NCI-H1105 (cell line): ENCODE data around the gene CYP26A1.
"Not testable (repeated sequence)": the region's sequence is repeated elsewhere in the genome, so short reads cannot be mapped to it uniquely, and the experiment has no call there.

Experiments used
- DNase-seq: peaks from one replicate; lab custom pipeline; 2025; lab: John Stamatoyannopoulos, UW

The CYP26A1 gene

GRCh38 chr10:93080350-93081046, 6.8 kb downstream of the CYP26A1 start:
- DNase-seq: no peak

- DNase-seq: no peak
These were observed 7.6 kb downstream of the CYP26A1 start for GRCh38 chr10:93081318-93081717.

- DNase-seq: no peak
These were observed 8.1 kb downstream of the CYP26A1 start for GRCh38 chr10:93081834-93082233.

- DNase-seq: no peak
These were observed 10.2 kb downstream of the CYP26A1 start for GRCh38 chr10:93083743-93084539.

GRCh38 chr10:93085272-93085859, 11.7 kb downstream of the CYP26A1 start:
- DNase-seq: no peak

- DNase-seq: no peak
These were observed 12.6 kb downstream of the CYP26A1 start for GRCh38 chr10:93086289-93086688.

- DNase-seq: no peak
These were observed 14.2 kb downstream of the CYP26A1 start for GRCh38 chr10:93087846-93088245.

GRCh38 chr10:93088466-93088865, 14.8 kb downstream of the CYP26A1 start:
- no peak for DNase-seq

GRCh38 chr10:93090619-93091018, 16.9 kb downstream of the CYP26A1 start:
- no peak for DNase-seq

- no peak for DNase-seq
These were observed 18.3 kb downstream of the CYP26A1 start for GRCh38 chr10:93091960-93092359.

- DNase-seq: no peak
These were observed 21.5 kb downstream of the CYP26A1 start for GRCh38 chr10:93095225-93095624.

- DNase-seq: no peak
These were observed 23.2 kb downstream of the CYP26A1 start for GRCh38 chr10:93096901-93097300.

- no peak for DNase-seq
These were observed 23.7 kb downstream of the CYP26A1 start for GRCh38 chr10:93097386-93097785.

GRCh38 chr10:93098816-93099215, 25.1 kb downstream of the CYP26A1 start:
- no peak for DNase-seq

GRCh38 chr10:93099670-93100069, 26.0 kb downstream of the CYP26A1 start:
- DNase-seq: no peak

GRCh38 chr10:93101148-93101547, 27.5 kb downstream of the CYP26A1 start:
- not testable (repeated sequence) for DNase-seq

GRCh38 chr10:93103953-93104352, 30.3 kb downstream of the CYP26A1 start:
- DNase-seq: no peak

- no peak for DNase-seq
These were observed 33.0 kb downstream of the CYP26A1 start for GRCh38 chr10:93106631-93107072.

- DNase-seq: no peak
These were observed 36.9 kb downstream of the CYP26A1 start for GRCh38 chr10:93110472-93111146.

GRCh38 chr10:93113042-93113441, 39.3 kb downstream of the CYP26A1 start:
- no peak for DNase-seq

- DNase-seq: no peak
These were observed 42.1 kb downstream of the CYP26A1 start for GRCh38 chr10:93115661-93116383.

- DNase-seq: no peak
These were observed 47.6 kb downstream of the CYP26A1 start for GRCh38 chr10:93121311-93121710.
